T-helper 2 cell (primary cell): ENCODE results near the gene SLC2A6.

ENCODE experiments used
- DNase-seq, 5 experiments: peaks; one replicate each; pipeline versions ENCODE4 v3.0.0 to v3.0.0-alpha.2; 2012 to 2022

The SLC2A6 gene

GRCh38 chr9:133476036-133476931 lies 2.6 kb downstream of the SLC2A6 start:
- DNase-seq, result no peak

GRCh38 chr9:133475292-133476012 lies 3.4 kb downstream of the SLC2A6 start:
- DNase-seq, result no peak

GRCh38 chr9:133474853-133475252 lies 4.0 kb downstream of the SLC2A6 start:
- no peak for DNase-seq

GRCh38 chr9:133474215-133474614 lies 4.7 kb downstream of the SLC2A6 start:
- DNase-seq, result peak in 1 of 5 experiments; percentile 76

- DNase-seq, result no peak
Observed at GRCh38 chr9:133473743-133474142, 5.2 kb downstream of the SLC2A6 start.

GRCh38 chr9:133472753-133473378 lies 6.0 kb downstream of the SLC2A6 start:
- no peak for DNase-seq

GRCh38 chr9:133472277-133472645 lies 6.6 kb downstream of the SLC2A6 start:
- no peak for DNase-seq

- DNase-seq, result no peak
Observed at GRCh38 chr9:133471551-133472276, 7.2 kb downstream of the SLC2A6 start.

GRCh38 chr9:133470988-133471387 lies 7.9 kb downstream of the SLC2A6 start:
- no peak for DNase-seq

GRCh38 chr9:133470427-133470924 lies 8.4 kb downstream of the SLC2A6 start:
- DNase-seq, result no peak

GRCh38 chr9:133468777-133469421 lies 10.0 kb downstream of the SLC2A6 start:
- no peak for DNase-seq

GRCh38 chr9:133468374-133468773 lies 10.5 kb downstream of the SLC2A6 start:
- no peak for DNase-seq

GRCh38 chr9:133467101-133467500 lies 11.8 kb downstream of the SLC2A6 start:
- DNase-seq, result no peak

- no peak for DNase-seq
Observed at GRCh38 chr9:133465984-133466383, 12.9 kb downstream of the SLC2A6 start.

GRCh38 chr9:133464638-133465037 lies 14.3 kb downstream of the SLC2A6 start:
- DNase-seq, result no peak

- DNase-seq, result no peak
Observed at GRCh38 chr9:133463864-133464615, 14.9 kb downstream of the SLC2A6 start.

- DNase-seq, result peak in 1 of 5 experiments; percentile 15
Observed at GRCh38 chr9:133463234-133463863, 15.6 kb downstream of the SLC2A6 start.

GRCh38 chr9:133461975-133462374 lies 16.9 kb downstream of the SLC2A6 start:
- DNase-seq, result no peak

GRCh38 chr9:133460405-133461175 lies 18.3 kb downstream of the SLC2A6 start:
- DNase-seq, result peak in 2 of 5 experiments; percentile 31 to 43
